GOT3 (cell line): ENCODE data around the gene AGFG2.

Experiments used
- DNase-seq: peaks from one replicate; lab custom pipeline; 2025; ENCODE audit warnings: mixed read lengths; lab: John Stamatoyannopoulos, UW

Gene AGFG2

DNA sequence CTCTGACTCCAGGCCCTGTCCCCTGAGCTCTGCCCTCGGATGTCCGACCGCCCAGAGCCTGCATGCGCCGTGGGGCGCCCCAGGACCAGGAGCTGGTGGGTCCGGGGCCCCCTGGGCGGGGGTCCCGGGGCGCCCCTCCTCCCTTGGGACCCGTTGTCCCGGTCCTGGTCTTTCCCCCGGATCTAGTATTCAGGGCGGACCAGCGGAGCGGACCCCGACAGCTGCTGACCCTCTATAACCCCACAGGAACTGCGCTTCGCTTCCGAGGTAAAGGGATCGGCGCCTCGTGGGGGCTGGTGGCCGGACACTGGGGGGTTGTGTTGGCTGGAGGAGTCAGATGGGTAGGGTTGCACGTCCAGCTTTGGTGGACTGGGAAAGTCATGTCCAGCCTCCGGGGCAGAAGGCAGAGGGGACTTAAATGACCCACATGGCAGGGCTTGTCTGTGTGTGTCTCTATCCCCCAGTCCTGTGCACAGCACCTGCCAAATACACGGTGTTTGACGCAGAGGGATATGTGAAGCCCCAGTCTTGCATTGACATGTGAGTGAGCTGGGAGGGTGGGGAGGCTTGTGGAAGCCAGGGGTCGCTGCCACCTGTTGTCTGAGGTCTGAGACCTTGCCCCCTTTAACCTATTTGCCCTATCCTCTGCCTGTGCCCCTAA lies 73.9 kb downstream of the AGFG2 start:
- DNase-seq, result no peak

DNA sequence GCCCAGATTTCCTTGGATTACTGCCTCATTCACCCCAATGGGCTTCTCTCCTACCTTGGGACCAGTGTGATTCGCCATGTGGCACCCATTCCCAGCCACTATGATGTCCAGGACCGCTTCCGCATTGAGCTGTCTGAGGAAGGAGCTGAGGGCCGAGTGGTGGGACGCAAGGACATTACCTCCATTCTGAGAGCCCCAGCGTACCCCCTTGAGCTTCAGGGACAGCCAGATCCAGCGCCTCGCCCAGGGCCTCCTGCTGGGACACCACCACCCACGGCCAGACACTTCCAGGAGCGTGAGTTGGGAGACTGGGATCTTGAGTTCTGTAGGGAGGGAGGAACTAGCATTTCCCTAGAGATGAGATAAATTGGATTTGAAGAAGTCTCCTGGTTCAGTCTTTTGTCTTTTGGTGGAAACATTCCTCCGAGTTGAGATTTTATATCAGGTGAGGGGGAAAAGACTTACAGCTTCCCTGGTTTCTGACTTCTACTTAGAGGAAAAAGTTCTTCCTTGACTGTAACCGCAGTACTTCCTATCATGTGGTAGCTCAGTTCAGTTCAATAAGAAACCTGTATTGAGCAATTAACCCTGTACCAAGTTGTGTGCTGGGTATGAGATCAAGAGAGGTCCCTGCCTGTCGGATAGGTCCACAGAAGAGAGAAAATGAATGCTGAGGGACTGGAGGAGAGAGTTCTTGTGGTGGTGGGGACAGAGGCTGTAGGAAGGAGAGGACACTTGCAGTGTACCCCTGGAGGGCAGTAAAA lies 74.6 kb downstream of the AGFG2 start:
- DNase-seq, result no peak

DNA sequence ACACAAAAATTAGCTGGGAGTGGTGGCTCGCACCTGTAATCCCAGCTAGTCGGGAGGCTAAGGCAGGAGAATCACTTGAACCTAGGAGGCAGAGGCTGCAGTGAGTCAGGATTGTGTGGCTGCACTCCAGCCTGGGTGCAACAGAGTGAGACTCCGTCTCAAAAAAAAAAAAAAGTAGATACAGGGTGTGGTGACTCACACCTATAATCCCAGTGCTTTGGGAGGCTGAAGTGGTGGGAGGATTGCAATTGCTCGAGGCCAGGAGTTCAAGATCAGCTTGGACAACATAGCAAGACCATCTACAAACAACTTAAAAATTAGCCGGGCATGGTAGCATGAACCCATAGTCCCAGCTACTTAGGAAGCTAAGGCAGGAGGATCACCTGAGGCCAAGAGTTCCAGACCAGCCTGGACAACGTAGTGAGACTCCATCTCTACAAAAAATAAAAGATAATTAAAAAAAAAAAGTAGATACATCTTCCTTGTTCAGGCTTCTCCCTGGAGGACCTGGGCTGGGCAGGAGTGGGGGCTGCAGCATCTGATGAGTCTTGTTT lies 75.4 kb downstream of the AGFG2 start:
- DNase-seq, result no peak
